ENCODE results near the gene FRMD8.
"Not testable (repeated sequence)": the region's sequence is repeated elsewhere in the genome, so short reads cannot be mapped to it uniquely, and the experiment has no call there.

The FRMD8 gene

DNA sequence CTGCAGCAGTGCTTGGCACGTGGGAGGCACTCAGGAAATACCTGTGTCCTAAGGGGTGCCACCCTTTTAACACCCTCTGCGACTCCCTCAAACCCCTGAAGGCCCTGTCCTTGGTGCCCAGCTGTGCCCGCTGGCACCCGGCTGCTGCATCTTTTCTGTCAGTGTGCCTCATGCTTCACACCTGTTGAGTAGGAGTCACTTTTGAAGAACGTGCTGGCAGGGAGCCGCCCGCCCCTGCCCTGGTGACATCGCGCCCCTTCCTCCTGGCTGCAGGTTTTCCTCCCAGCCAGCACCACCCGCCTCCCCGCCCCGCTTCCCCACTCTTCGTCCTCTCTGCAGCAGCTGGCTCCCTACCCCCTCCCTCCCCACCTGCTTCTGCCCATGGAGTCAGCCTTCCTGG is 17.8 kb downstream of the FRMD8 start:
- TF ChIP-seq, protein P1, sequence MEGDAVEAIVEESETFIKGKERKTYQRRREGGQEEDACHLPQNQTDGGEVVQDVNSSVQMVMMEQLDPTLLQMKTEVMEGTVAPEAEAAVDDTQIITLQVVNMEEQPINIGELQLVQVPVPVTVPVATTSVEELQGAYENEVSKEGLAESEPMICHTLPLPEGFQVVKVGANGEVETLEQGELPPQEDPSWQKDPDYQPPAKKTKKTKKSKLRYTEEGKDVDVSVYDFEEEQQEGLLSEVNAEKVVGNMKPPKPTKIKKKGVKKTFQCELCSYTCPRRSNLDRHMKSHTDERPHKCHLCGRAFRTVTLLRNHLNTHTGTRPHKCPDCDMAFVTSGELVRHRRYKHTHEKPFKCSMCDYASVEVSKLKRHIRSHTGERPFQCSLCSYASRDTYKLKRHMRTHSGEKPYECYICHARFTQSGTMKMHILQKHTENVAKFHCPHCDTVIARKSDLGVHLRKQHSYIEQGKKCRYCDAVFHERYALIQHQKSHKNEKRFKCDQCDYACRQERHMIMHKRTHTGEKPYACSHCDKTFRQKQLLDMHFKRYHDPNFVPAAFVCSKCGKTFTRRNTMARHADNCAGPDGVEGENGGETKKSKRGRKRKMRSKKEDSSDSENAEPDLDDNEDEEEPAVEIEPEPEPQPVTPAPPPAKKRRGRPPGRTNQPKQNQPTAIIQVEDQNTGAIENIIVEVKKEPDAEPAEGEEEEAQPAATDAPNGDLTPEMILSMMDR (IDR thresholded peaks at IDR 0.05; ENCODE audit: low read length, missing control alignments): no peak
- no peak for DNase-seq (ENCODE audit: low read depth)
- no peak overlapping the region for H3K4me3 ChIP-seq (replicated peaks; ENCODE audit: low read depth, low read length)

DNA sequence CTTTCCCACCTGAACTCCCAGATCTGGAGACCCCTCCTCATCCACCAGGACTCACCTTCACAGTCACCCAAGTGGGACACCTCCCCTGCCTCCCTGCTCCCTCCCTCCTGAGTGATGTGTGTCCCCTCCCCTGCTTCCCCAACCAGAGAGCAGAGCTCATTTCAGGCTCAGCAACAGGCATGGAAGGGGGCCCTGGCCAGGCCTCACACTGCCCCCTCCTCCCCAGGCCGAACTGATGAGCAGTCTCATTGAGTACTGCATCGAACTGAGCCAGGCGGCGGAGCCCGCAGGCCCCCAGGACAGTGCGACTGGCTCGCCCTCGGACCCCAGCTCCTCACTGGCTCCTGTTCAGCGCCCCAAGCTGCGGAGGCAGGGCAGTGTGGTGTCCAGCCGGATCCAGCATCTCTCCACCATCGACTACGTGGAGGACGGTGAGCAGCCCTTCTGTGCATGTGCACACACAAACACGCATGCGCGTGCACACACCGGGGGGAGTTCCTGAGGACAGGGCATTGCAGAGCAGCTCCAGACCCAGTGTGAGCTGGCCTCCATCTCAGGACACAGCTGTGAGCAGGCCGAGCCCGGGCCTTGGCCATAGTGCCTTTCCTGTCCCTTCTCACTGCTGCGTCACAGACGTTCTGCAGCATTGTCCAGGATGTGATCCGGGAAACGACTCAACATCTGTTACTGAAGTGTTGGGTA is 18.4 kb downstream of the FRMD8 start:
- TF ChIP-seq, protein P1 (IDR thresholded peaks at IDR 0.05; ENCODE audit: low read length, missing control alignments): no peak
- H3K4me3 ChIP-seq (replicated peaks; ENCODE audit: low read depth, low read length): no peak overlapping the region

DNA sequence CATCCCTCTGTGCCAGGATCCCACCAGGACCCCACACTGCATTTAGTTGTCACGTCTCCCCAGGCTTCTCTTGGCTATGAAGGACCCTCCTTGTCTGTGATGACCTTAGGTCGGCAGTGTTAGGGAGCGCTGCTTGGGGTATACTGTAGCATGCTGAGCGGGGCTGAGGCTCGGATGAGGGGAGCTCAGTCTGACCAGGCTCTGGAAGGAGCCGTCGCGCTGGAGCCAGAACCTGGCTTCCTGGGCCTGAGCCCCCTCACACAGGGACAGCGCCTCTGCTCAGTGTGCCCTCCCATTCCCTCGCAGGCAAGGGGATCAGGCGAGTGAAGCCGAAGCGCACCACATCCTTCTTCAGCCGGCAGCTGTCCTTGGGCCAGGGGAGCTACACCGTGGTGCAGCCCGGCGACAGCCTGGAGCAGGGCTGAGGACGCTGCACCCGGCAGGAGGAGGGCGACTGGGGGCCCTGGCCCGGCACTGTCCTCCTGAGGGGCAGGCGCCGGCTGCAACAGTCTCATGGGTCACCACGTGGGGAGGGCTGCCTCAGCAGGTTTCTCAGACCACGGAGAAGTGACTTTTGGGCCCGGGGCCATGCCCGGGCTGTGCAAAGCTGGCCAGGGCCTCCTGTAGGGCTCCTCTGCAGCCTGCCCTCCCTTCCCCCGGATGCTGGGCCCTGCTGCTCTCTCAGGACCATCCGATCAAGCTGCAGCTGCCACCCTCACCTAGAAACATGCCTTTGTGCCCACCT is 24.7 kb downstream of the FRMD8 start:
- no peak overlapping the region for H3K4me3 ChIP-seq (replicated peaks; ENCODE audit: low read depth, low read length)
- TF ChIP-seq, protein P1 (IDR thresholded peaks at IDR 0.05; ENCODE audit: low read length, missing control alignments): no peak
- no peak for DNase-seq (ENCODE audit: low read depth)

More for the DNA sequence above, 18.4 kb downstream of the FRMD8 start:
- no peak for DNase-seq (ENCODE audit: low read depth)

DNA sequence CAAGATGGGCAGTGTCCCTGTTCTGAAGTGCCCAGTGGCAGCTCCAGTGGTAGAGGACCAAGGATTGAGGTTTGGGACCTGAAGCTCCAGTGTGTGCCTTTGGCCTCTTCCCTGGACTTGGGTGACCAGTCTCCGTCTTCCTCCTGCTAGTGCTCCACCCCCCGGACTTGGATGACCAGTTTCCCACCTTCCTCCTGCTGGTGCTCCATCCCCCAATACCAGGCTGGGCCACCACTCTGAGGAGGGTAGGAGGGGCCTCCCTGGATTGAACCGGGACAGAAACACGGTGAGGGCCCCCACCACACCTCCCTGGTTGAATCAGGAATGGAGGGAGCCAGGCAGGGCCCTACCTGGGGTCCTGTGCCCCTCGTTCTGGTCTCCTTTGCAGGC is 25.2 kb downstream of the FRMD8 start:
- DNase-seq (ENCODE audit: low read depth): no peak
- TF ChIP-seq, protein P1 (IDR thresholded peaks at IDR 0.05; ENCODE audit: low read length, missing control alignments): no peak
- H3K4me3 ChIP-seq (replicated peaks; ENCODE audit: low read depth, low read length): no peak overlapping the region

DNA sequence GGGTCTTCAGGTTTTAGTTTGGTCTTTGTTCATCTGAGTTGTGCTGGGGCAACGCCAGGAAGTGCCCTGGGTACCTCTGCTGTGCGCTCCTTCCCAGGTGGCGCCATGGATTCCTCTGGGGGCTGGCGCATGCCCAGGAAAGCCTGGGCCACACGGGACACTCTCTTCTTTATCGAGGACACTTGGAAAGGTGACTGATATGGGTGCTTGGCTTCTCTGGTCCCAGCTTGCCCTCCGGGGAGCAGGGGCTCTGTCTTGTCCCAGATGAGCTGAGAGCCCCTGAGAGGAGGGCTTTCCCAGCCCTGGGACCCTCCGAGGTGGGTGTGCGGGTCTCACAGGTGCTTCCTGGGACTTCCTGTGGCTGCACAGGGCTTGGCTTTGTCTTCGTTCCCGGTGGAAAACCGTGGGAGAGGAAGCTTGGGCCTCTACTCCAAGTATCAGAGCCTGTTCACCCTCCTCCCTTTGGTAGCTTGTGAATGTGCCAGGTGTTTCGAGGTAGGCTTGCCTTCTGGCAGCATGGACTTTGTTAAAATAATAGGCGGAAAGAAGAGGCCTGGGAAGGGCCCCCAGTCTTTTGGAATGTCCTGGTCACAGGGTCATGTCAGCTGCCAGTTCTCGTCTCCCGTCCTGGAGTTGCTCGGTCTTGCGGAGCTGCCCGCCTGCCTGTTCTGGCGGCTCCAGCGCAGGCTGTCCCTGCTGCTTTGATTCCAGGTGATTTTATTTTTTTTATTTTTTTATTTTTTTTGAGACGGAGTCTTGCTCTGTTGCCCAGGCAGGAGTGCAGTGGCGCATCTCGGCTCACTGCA is 26.0 kb downstream of the FRMD8 start:
- TF ChIP-seq, protein P1 (IDR thresholded peaks at IDR 0.05; ENCODE audit: low read length, missing control alignments): no peak
- H3K4me3 ChIP-seq (replicated peaks; ENCODE audit: low read depth, low read length): no peak overlapping the region

DNA sequence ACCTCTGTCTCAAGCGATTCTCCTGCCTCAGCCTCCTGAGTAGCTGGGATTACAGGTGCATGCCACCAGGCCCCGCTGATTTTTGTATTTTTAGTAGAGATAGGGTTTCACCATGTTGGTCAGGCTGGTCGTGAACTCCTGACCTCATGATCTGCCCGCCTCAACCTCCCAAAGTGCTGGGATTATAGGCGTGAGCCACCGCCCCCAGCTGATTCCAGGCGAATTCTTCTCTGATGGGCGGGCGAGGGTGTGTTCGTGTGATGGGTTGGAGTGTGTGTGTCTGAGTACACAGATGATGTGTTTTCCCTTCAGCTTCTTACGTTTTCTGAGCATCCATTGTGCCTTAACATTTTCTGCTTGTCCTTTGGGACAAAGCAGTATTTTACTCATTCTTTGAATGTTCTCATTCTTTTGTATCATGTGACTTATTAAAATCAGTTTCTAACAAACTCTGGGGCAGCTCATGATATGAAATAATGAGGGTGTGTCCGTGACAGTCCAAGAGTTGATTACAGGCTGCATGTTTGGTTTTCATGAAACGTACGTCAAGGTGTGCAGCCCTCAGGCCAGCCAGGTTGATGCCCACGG is 26.7 kb downstream of the FRMD8 start:
- not testable (repeated sequence) for DNase-seq (ENCODE audit: low read depth); H3K4me3 ChIP-seq (replicated peaks; ENCODE audit: low read depth, low read length)

More for the DNA sequence above, 26.0 kb downstream of the FRMD8 start:
- DNase-seq (ENCODE audit: low read depth): no peak

Measured in fibroblast of pulmonary artery (primary cell).